ENCODE measurements around the gene ACER3. TPM values are rescaled to one million over a fixed set of nuclear protein-coding genes. Genes with fewer than 3 reads are reported as not detected.

The ACER3 gene
- polyA plus RNA-seq, 3 donors: 22.9 to 45.4 (median 23.6) TPM

- no peak overlapping the region for H3K27ac ChIP-seq (ENCODE audit: low read depth in 1 of 2, low read length in 2 of 2)
- DNase-seq: no peak
- peak overlapping the region in 1 of 2 donors; percentile 83 for H3K4me3 Mint-ChIP-seq
- H3K79me2 ChIP-seq (ENCODE audit: insufficient read depth, low read length): no peaks in the 10 kb centered on the region
- H3K27me3 Mint-ChIP-seq (ENCODE audit: low read depth in 3 of 3): peaks cover 33 to 59% (median 54%) of the 10 kb centered on the region in 3 donors
- peaks cover 0 to 13% (median 4%) of the 10 kb centered on the region in 7 donors for H3K9me3 Mint-ChIP-seq
- peaks cover 11 to 40% of the 10 kb centered on the region in 2 donors for H3K27me3 ChIP-seq (ENCODE audit: control insufficient read depth in 2 of 2, insufficient read depth in 2 of 2, low read length in 2 of 2)
- H3K4me3 ChIP-seq (replicated peaks in 1 of 3; ENCODE audit: low read depth in 2 of 3, low read length in 3 of 3): no peak overlapping the region
- intact Hi-C loops (cut with micrococcal nuclease): no loop called here
- no peak overlapping the region for H3K27ac Mint-ChIP-seq
- H3K36me3 ChIP-seq (replicated peaks in 1 of 2; ENCODE audit: control insufficient read depth in 1 of 2, insufficient read depth in 2 of 2, low read length in 2 of 2): no peaks in the 10 kb centered on the region
- H3K4me2 ChIP-seq (replicated peaks; ENCODE audit: extremely low read depth, low read length, poor library complexity, severe bottlenecking): no peak overlapping the region
- H3K9ac ChIP-seq (ENCODE audit: insufficient read depth, low read length, poor library complexity, severe bottlenecking): no peak overlapping the region
- H3K4me1 ChIP-seq (ENCODE audit: control insufficient read depth in 1 of 2, insufficient read depth in 2 of 2, low read length in 2 of 2): peaks cover 12 to 24% of the 10 kb centered on the region in 2 donors
- TF ChIP-seq, protein P1, sequence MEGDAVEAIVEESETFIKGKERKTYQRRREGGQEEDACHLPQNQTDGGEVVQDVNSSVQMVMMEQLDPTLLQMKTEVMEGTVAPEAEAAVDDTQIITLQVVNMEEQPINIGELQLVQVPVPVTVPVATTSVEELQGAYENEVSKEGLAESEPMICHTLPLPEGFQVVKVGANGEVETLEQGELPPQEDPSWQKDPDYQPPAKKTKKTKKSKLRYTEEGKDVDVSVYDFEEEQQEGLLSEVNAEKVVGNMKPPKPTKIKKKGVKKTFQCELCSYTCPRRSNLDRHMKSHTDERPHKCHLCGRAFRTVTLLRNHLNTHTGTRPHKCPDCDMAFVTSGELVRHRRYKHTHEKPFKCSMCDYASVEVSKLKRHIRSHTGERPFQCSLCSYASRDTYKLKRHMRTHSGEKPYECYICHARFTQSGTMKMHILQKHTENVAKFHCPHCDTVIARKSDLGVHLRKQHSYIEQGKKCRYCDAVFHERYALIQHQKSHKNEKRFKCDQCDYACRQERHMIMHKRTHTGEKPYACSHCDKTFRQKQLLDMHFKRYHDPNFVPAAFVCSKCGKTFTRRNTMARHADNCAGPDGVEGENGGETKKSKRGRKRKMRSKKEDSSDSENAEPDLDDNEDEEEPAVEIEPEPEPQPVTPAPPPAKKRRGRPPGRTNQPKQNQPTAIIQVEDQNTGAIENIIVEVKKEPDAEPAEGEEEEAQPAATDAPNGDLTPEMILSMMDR (IDR thresholded peaks at IDR 0.05): no peak
- peaks cover 0 to 4% of the 10 kb centered on the region in 2 donors for H3K36me3 Mint-ChIP-seq
- 69% methylated on average over 37 of the region's 37 CpGs for WGBS (ENCODE audit: insufficient coverage)
- H2AFZ ChIP-seq (ENCODE audit: insufficient read depth, low read depth, low read length, poor library complexity, severe bottlenecking): no peak overlapping the region
- H3K9me3 ChIP-seq (replicated peaks in 1 of 2; ENCODE audit: control insufficient read depth in 1 of 2, insufficient read depth in 1 of 2, low read length in 2 of 2): peaks cover 0 to 4% of the 10 kb centered on the region in 2 donors
- H3K4me1 Mint-ChIP-seq: peaks cover 20% of the 10 kb centered on the region
- H4K20me1 ChIP-seq (ENCODE audit: insufficient read depth, low read length): no peaks in the 10 kb centered on the region
Measured at GRCh38 chr11:77040401-77040777, 179.7 kb downstream of the ACER3 start.

DNA sequence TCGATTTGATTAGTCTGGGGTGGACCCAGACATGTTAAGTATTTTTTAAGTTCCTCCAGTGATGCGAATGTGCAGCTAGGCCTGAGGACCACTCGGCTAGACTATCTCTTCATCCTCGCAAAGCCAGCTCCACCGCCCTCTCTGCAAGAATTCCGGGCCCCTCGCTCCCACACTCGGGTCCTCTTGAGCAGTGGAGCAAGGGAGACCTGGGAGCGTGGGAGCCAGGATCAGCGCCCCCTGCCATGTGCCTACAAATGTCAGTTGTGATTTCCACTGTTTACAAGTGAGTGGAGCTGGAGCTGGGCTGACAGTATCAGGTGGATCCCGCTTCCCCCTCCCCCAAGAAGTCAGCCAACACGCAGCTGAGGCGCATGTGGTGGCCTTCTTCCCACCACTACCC lies 180.2 kb downstream of the ACER3 start:
- Mint-ChIP-seq H3K27me3 (ENCODE audit: low read depth in 3 of 3) (peaks cover 38 to 63% (median 59%) of the 10 kb centered on the region in 3 donors), H3K4me3 (peak overlapping the region in 1 of 2 donors; percentile 83), H3K27ac (no peak overlapping the region), H3K9me3 (peaks cover 0 to 13% (median 4%) of the 10 kb centered on the region in 7 donors), H3K36me3 (peaks cover 0 to 4% of the 10 kb centered on the region in 2 donors), H3K4me1 (peaks cover 19% of the 10 kb centered on the region)
- intact Hi-C loops (cut with micrococcal nuclease): no loop called here
- Histone ChIP-seq H3K9ac (ENCODE audit: insufficient read depth, low read length, poor library complexity, severe bottlenecking) (no peak overlapping the region), H3K79me2 (ENCODE audit: insufficient read depth, low read length) (no peaks in the 10 kb centered on the region), H3K9me3 (replicated peaks in 1 of 2; ENCODE audit: control insufficient read depth in 1 of 2, insufficient read depth in 1 of 2, low read length in 2 of 2) (peaks cover 0 to 4% of the 10 kb centered on the region in 2 donors), H3K27me3 (ENCODE audit: control insufficient read depth in 2 of 2, insufficient read depth in 2 of 2, low read length in 2 of 2) (peaks cover 16 to 45% of the 10 kb centered on the region in 2 donors), H3K27ac (ENCODE audit: low read depth in 1 of 2, low read length in 2 of 2) (no peak overlapping the region), H4K20me1 (ENCODE audit: insufficient read depth, low read length) (no peaks in the 10 kb centered on the region), H3K36me3 (replicated peaks in 1 of 2; ENCODE audit: control insufficient read depth in 1 of 2, insufficient read depth in 2 of 2, low read length in 2 of 2) (no peaks in the 10 kb centered on the region), H3K4me2 (replicated peaks; ENCODE audit: extremely low read depth, low read length, poor library complexity, severe bottlenecking) (no peak overlapping the region), H2AFZ (ENCODE audit: insufficient read depth, low read depth, low read length, poor library complexity, severe bottlenecking) (no peak overlapping the region), H3K4me1 (ENCODE audit: control insufficient read depth in 1 of 2, insufficient read depth in 2 of 2, low read length in 2 of 2) (peaks cover 10 to 22% of the 10 kb centered on the region in 2 donors), H3K4me3 (replicated peaks in 1 of 3; ENCODE audit: low read depth in 2 of 3, low read length in 3 of 3) (no peak overlapping the region)
- DNase-seq: no peak
- WGBS (ENCODE audit: insufficient coverage): 97% methylated on average over 8 of the region's 13 CpGs
- TF ChIP-seq, protein P1 (IDR thresholded peaks at IDR 0.05): no peak

All from CD14-positive monocyte (primary cell).